ENCODE measurements around the gene TCP10L. TPM values are rescaled to one million over a fixed set of nuclear protein-coding genes. Genes with fewer than 3 reads are reported as not detected.

Gene TCP10L
- total and polyA plus RNA-seq, 2 of the 13 experiments (the other 11 are each of a cell fraction or from before 2014, with no cell fraction given), result 0.90 to 2.4 TPM

DNA sequence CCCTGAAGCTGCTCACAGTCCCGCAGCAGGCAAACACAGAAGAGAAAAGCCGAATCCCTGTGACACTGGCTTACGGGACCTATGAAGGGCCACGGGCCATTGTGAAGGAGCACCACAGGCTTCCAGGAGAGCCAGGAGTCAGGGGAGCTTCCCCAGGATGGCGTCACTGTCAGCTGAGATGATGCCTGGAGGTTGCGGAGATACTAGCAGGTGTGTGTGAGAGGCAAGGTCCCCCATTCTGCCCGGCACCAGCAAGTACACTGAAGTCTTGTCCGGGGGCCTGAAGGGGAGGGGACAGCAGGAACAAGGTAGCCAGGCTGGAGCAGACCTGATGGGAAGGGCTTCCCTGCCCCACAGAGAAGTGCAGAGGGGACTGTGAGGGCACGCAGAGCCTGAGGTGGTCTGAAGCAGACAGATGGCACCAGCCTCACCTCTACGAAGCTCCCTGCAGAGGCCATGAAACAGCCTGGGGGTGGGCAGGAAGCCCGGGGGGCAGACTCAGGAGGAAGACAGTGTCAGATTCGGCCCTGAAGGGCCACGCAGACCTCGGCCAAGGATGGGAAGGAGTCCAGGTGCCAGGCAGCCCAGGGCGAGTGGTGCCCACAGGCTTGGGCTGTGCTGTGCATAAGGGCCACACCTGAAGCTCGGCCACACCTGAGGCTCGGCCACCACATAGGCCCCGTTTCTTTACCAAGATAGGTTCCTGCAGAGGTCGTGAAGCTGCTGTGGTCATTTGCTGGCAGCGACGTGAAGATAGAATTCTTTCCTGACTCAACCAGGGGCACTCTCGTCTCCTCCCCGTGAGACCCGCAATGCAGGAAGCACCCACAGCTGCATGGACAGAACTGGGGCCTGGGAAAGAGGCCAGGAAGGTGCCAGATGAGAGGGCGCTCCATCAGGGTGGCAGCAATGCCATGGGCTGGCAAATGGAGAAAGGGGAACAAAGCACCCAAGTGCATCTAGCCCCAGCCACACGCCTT is 10.1 kb downstream of the TCP10L start:
- CTCF ChIA-PET (ENCODE audit: low intra/inter-chr PET ratio, low total read pairs), result no interaction called here
- FAIRE-seq, result no peak
- Histone ChIP-seq H3K4me3 (replicated peaks in 1 of 3; ENCODE audit: insufficient read depth in 1 of 3, low read depth in 2 of 3, low read length in 3 of 3) (no peak overlapping the region), H3K9ac (ENCODE audit: insufficient read depth, low read depth, low read length) (no peak overlapping the region), H3K9me3 (ENCODE audit: low read length) (no peaks in the 10 kb centered on the region), H3K27ac (ENCODE audit: extremely low read length, insufficient read depth, low read length) (no peak overlapping the region), H3K36me3 (replicated peaks in 1 of 2; ENCODE audit: control insufficient read depth in 1 of 2, insufficient read depth in 2 of 2, low read length in 2 of 2) (no peaks in the 10 kb centered on the region), H2AFZ (ENCODE audit: low read length) (no peak overlapping the region), H4K20me1 (ENCODE audit: insufficient read depth, low read length) (no peaks in the 10 kb centered on the region), H3K4me2 (ENCODE audit: low read depth, low read length) (no peak overlapping the region), H3K27me3 (ENCODE audit: control insufficient read depth in 1 of 2, insufficient read depth in 2 of 2, low read length in 2 of 2) (no peaks in the 10 kb centered on the region), H3K79me2 (ENCODE audit: insufficient read depth, low read length) (no peaks in the 10 kb centered on the region), H3K4me1 (ENCODE audit: insufficient read depth, low read length) (peaks cover 23% of the 10 kb centered on the region)
- in situ Hi-C loops (cut with HindIII; ENCODE audit: extremely low pct_ligation_motif_present, low pct_unique_long_range_greater_than_20kb) (no loop called here), intact Hi-C loops (cut with micrococcal nuclease; ENCODE audit: unreplicated experiment) (no loop called here)
- DNase-seq (ENCODE audit: low spot score), result no peak
- no peak for ATAC-seq
- no peak for TF ChIP-seq ZNF839 (CRISPR knock-in tag; IDR thresholded peaks at IDR 0.05; ENCODE audit: borderline replicate concordance)
- no peak for TF ChIP-seq TEAD3 (CRISPR knock-in tag; optimal IDR thresholded peaks at IDR 0.05; ENCODE audit: borderline replicate concordance)
- TF ChIP-seq ZNF672 (CRISPR knock-in tag; IDR thresholded peaks at IDR 0.05), result no peak
- TF ChIP-seq HDAC1 (CRISPR knock-in tag; IDR thresholded peaks at IDR 0.05), result no peak
- TF ChIP-seq, protein P1, sequence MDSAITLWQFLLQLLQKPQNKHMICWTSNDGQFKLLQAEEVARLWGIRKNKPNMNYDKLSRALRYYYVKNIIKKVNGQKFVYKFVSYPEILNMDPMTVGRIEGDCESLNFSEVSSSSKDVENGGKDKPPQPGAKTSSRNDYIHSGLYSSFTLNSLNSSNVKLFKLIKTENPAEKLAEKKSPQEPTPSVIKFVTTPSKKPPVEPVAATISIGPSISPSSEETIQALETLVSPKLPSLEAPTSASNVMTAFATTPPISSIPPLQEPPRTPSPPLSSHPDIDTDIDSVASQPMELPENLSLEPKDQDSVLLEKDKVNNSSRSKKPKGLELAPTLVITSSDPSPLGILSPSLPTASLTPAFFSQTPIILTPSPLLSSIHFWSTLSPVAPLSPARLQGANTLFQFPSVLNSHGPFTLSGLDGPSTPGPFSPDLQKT (CRISPR knock-in tag; IDR thresholded peaks at IDR 0.05; ENCODE audit: borderline replicate concordance), result no peak
- TF ChIP-seq MXD4 (CRISPR knock-in tag; IDR thresholded peaks at IDR 0.05), result no peak
- TF ChIP-seq NR2F1 (CRISPR knock-in tag; IDR thresholded peaks at IDR 0.05), result no peak
- TF ChIP-seq, protein P2, sequence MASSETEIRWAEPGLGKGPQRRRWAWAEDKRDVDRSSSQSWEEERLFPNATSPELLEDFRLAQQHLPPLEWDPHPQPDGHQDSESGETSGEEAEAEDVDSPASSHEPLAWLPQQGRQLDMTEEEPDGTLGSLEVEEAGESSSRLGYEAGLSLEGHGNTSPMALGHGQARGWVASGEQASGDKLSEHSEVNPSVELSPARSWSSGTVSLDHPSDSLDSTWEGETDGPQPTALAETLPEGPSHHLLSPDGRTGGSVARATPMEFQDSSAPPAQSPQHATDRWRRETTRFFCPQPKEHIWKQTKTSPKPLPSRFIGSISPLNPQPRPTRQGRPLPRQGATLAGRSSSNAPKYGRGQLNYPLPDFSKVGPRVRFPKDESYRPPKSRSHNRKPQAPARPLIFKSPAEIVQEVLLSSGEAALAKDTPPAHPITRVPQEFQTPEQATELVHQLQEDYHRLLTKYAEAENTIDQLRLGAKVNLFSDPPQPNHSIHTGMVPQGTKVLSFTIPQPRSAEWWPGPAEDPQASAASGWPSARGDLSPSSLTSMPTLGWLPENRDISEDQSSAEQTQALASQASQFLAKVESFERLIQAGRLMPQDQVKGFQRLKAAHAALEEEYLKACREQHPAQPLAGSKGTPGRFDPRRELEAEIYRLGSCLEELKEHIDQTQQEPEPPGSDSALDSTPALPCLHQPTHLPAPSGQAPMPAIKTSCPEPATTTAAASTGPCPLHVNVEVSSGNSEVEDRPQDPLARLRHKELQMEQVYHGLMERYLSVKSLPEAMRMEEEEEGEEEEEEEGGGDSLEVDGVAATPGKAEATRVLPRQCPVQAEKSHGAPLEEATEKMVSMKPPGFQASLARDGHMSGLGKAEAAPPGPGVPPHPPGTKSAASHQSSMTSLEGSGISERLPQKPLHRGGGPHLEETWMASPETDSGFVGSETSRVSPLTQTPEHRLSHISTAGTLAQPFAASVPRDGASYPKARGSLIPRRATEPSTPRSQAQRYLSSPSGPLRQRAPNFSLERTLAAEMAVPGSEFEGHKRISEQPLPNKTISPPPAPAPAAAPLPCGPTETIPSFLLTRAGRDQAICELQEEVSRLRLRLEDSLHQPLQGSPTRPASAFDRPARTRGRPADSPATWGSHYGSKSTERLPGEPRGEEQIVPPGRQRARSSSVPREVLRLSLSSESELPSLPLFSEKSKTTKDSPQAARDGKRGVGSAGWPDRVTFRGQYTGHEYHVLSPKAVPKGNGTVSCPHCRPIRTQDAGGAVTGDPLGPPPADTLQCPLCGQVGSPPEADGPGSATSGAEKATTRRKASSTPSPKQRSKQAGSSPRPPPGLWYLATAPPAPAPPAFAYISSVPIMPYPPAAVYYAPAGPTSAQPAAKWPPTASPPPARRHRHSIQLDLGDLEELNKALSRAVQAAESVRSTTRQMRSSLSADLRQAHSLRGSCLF (CRISPR knock-in tag; IDR thresholded peaks at IDR 0.05; ENCODE audit: borderline replicate concordance), result no peak
- TF ChIP-seq, protein P3, sequence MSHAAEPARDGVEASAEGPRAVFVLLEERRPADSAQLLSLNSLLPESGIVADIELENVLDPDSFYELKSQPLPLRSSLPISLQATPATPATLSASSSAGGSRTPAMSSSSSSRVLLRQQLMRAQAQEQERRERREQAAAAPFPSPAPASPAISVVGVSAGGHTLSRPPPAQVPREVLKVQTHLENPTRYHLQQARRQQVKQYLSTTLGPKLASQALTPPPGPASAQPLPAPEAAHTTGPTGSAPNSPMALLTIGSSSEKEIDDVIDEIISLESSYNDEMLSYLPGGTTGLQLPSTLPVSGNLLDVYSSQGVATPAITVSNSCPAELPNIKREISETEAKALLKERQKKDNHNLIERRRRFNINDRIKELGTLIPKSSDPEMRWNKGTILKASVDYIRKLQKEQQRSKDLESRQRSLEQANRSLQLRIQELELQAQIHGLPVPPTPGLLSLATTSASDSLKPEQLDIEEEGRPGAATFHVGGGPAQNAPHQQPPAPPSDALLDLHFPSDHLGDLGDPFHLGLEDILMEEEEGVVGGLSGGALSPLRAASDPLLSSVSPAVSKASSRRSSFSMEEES (CRISPR knock-in tag; IDR thresholded peaks at IDR 0.05), result no peak
- no peak for TF ChIP-seq SSRP1 (CRISPR knock-in tag; IDR thresholded peaks at IDR 0.05)
- TF ChIP-seq, protein P4, sequence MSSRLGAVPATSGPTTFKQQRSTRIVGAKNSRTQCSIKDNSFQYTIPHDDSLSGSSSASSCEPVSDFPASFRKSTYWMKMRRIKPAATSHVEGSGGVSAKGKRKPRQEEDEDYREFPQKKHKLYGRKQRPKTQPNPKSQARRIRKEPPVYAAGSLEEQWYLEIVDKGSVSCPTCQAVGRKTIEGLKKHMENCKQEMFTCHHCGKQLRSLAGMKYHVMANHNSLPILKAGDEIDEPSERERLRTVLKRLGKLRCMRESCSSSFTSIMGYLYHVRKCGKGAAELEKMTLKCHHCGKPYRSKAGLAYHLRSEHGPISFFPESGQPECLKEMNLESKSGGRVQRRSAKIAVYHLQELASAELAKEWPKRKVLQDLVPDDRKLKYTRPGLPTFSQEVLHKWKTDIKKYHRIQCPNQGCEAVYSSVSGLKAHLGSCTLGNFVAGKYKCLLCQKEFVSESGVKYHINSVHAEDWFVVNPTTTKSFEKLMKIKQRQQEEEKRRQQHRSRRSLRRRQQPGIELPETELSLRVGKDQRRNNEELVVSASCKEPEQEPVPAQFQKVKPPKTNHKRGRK (CRISPR knock-in tag; IDR thresholded peaks at IDR 0.05), result no peak
- BruUV-seq (replicated peaks), result no TSS peak
- 81% methylated on average over 18 of the region's 26 CpGs for WGBS (ENCODE audit: low lambda C conversion rate)
- POLR2A ChIA-PET, result no interaction called here

All from HepG2 (cell line).